Measurements from ENCODE around the gene ZNF365.

DNA sequence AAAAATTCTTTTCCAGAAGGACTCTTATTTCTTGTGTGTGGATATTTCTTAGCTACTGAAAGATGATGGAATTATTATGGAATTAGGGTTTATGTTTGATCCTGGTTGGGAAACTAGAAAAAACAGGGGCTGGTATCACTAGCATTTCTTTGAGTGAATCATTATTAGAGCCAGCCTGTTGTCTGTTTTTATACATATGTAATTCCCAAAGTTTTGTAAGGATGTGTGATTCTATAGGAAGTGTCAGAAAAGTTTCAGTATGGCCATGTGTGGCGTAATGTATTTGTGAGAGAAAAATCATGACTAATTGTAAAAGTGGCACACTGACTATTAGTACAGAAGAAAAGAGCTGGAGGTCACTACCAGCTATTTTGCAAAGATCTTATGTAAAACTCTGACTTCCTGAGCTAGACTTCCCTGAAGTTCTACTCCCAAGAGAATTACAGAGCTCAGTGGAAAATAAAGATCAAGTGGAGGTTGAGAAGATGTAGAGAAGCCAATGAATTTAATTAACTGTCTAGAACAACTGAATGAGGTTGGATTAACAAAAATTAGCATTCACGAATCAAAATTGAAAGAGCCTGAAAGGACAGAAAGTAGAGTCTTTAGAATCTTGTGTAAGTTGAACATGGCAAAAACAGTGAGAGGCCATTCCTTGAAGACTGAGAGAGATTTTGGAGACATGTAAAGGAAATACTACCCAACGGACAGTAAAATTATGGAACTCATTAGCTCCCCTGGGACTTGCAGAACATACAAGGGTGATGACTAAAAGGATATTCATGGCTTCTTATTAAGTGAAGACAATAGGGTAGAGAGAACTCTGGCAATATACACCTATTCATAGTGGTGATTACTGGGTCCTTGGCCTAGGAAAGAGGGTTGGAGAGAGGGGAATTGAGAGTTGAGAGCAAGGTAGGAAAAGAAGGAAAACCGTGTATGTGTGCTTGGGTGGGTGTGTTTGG, 12.5 kb downstream of the ZNF365 start:
- no peak for TF ChIP-seq POLR2A (IDR thresholded peaks at IDR 0.05)
- TF ChIP-seq, protein P1, sequence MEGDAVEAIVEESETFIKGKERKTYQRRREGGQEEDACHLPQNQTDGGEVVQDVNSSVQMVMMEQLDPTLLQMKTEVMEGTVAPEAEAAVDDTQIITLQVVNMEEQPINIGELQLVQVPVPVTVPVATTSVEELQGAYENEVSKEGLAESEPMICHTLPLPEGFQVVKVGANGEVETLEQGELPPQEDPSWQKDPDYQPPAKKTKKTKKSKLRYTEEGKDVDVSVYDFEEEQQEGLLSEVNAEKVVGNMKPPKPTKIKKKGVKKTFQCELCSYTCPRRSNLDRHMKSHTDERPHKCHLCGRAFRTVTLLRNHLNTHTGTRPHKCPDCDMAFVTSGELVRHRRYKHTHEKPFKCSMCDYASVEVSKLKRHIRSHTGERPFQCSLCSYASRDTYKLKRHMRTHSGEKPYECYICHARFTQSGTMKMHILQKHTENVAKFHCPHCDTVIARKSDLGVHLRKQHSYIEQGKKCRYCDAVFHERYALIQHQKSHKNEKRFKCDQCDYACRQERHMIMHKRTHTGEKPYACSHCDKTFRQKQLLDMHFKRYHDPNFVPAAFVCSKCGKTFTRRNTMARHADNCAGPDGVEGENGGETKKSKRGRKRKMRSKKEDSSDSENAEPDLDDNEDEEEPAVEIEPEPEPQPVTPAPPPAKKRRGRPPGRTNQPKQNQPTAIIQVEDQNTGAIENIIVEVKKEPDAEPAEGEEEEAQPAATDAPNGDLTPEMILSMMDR (IDR thresholded peaks at IDR 0.05) = no peak

All from uterus (tissue), 2 donors.